ENCODE measurements around the gene PLPPR1. TPM values are rescaled to one million over a fixed set of nuclear protein-coding genes. Genes with fewer than 3 reads are reported as not detected.

PLPPR1 gene
- polyA plus RNA-seq, 1 donor from 2014 or later, result 157 TPM

DNA sequence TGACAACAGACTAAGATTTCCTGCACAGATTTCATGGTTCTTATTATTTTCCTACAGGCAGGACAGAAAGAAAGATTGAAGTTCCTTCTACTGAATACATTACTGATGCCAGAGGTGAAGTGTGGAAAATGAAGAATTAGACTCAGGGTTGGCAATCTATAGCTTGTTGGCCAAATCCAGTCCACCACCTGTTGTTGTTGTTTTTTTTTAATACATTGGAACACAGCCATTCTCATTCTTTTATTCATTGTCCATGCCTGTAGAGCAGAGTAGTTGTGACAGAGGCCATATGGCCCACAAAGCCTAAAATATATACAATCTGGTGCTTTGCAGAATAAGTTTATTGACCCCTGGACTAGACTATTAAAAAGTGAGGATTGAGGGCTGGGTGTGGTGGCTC is 5.8 kb upstream of the PLPPR1 start:
- Histone ChIP-seq H3K4me3 (ENCODE audit: low read length) (no peak overlapping the region), H3K27ac (ENCODE audit: low read length) (no peak overlapping the region), H3K4me2 (ENCODE audit: low read length) (no peak overlapping the region), H3K36me3 (ENCODE audit: insufficient read depth, low read length) (no peaks in the 10 kb centered on the region), H4K20me1 (ENCODE audit: insufficient read depth) (no peaks in the 10 kb centered on the region), H3K9ac (ENCODE audit: low read length) (no peak overlapping the region), H3K27me3 (ENCODE audit: insufficient read depth, low read depth, low read length) (no peaks in the 10 kb centered on the region), H2AFZ (ENCODE audit: low read depth, low read length) (no peak overlapping the region), H3K79me2 (replicated peaks; ENCODE audit: insufficient read depth, low read length) (no peaks in the 10 kb centered on the region), H3K9me3 (ENCODE audit: low read length) (no peaks in the 10 kb centered on the region), H3F3A (ENCODE audit: insufficient read depth, low read length, poor library complexity, severe bottlenecking) (no peaks in the 10 kb centered on the region), H3K9me2 (ENCODE audit: insufficient read depth, low read length) (no peaks in the 10 kb centered on the region)
- TF ChIP-seq MXI1 (conservative IDR thresholded peaks at IDR 0.05; ENCODE audit: poor library complexity, severe bottlenecking), result no peak
- TF ChIP-seq EP300 (conservative IDR thresholded peaks at IDR 0.05; ENCODE audit: poor library complexity, severe bottlenecking), result no peak
- TF ChIP-seq RAD21 (conservative IDR thresholded peaks at IDR 0.05), result no peak
- TF ChIP-seq, protein P1, sequence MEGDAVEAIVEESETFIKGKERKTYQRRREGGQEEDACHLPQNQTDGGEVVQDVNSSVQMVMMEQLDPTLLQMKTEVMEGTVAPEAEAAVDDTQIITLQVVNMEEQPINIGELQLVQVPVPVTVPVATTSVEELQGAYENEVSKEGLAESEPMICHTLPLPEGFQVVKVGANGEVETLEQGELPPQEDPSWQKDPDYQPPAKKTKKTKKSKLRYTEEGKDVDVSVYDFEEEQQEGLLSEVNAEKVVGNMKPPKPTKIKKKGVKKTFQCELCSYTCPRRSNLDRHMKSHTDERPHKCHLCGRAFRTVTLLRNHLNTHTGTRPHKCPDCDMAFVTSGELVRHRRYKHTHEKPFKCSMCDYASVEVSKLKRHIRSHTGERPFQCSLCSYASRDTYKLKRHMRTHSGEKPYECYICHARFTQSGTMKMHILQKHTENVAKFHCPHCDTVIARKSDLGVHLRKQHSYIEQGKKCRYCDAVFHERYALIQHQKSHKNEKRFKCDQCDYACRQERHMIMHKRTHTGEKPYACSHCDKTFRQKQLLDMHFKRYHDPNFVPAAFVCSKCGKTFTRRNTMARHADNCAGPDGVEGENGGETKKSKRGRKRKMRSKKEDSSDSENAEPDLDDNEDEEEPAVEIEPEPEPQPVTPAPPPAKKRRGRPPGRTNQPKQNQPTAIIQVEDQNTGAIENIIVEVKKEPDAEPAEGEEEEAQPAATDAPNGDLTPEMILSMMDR (IDR thresholded peaks at IDR 0.05; ENCODE audit: poor library complexity, severe bottlenecking), result no peak
- TF ChIP-seq, protein P2, sequence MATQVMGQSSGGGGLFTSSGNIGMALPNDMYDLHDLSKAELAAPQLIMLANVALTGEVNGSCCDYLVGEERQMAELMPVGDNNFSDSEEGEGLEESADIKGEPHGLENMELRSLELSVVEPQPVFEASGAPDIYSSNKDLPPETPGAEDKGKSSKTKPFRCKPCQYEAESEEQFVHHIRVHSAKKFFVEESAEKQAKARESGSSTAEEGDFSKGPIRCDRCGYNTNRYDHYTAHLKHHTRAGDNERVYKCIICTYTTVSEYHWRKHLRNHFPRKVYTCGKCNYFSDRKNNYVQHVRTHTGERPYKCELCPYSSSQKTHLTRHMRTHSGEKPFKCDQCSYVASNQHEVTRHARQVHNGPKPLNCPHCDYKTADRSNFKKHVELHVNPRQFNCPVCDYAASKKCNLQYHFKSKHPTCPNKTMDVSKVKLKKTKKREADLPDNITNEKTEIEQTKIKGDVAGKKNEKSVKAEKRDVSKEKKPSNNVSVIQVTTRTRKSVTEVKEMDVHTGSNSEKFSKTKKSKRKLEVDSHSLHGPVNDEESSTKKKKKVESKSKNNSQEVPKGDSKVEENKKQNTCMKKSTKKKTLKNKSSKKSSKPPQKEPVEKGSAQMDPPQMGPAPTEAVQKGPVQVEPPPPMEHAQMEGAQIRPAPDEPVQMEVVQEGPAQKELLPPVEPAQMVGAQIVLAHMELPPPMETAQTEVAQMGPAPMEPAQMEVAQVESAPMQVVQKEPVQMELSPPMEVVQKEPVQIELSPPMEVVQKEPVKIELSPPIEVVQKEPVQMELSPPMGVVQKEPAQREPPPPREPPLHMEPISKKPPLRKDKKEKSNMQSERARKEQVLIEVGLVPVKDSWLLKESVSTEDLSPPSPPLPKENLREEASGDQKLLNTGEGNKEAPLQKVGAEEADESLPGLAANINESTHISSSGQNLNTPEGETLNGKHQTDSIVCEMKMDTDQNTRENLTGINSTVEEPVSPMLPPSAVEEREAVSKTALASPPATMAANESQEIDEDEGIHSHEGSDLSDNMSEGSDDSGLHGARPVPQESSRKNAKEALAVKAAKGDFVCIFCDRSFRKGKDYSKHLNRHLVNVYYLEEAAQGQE (IDR thresholded peaks at IDR 0.05; ENCODE audit: borderline replicate concordance), result no peak
- no peak for TF ChIP-seq TAF1 (IDR thresholded peaks at IDR 0.05; ENCODE audit: low read depth)
- TF ChIP-seq EZH2 (IDR thresholded peaks at IDR 0.05; ENCODE audit: borderline replicate concordance, insufficient read depth, low read length, poor library complexity, severe bottlenecking), result no peak
- TF ChIP-seq SMC3 (conservative IDR thresholded peaks at IDR 0.05; ENCODE audit: poor library complexity), result no peak
- no peak for TF ChIP-seq POLR2AphosphoS5 (IDR thresholded peaks at IDR 0.05)

DNA sequence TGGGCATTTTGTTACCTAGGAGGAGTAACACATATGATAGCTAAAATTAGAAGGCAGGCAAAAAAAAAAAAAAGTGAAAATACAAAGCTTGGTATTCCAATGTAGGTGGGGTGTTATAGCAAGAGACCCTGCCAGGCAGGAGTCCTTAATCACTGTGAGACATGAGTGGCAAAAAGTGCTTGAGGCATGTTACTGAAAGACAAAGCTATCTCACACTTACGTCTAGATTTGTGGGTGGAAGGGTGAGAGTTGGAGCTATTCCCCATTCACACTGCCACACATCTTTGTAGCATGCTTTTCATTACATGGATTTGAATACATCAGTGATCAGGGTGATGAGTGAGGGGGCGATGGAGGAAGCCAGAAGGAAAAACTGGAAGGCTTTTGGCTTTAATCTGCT is 2.6 kb upstream of the PLPPR1 start:
- H3K9me2 ChIP-seq (ENCODE audit: insufficient read depth, low read length), result no peaks in the 10 kb centered on the region
- H2AFZ ChIP-seq (ENCODE audit: low read depth, low read length), result no peak overlapping the region
- H3K9ac ChIP-seq (ENCODE audit: low read length), result no peak overlapping the region
- no peak overlapping the region for H3K4me3 ChIP-seq (ENCODE audit: low read length)
- no peaks in the 10 kb centered on the region for H3K27me3 ChIP-seq (ENCODE audit: insufficient read depth, low read depth, low read length)
- no peaks in the 10 kb centered on the region for H3F3A ChIP-seq (ENCODE audit: insufficient read depth, low read length, poor library complexity, severe bottlenecking)
- no peak overlapping the region for H3K4me2 ChIP-seq (ENCODE audit: low read length)
- peaks cover 6% of the 10 kb centered on the region for H3K79me2 ChIP-seq (replicated peaks; ENCODE audit: insufficient read depth, low read length)
- H3K36me3 ChIP-seq (ENCODE audit: insufficient read depth, low read length), result no peaks in the 10 kb centered on the region
- no peak for TF ChIP-seq SMC3 (conservative IDR thresholded peaks at IDR 0.05; ENCODE audit: poor library complexity)
- TF ChIP-seq EZH2 (IDR thresholded peaks at IDR 0.05; ENCODE audit: borderline replicate concordance, insufficient read depth, low read length, poor library complexity, severe bottlenecking), result no peak
- no peak for TF ChIP-seq RAD21 (conservative IDR thresholded peaks at IDR 0.05)
- TF ChIP-seq, protein P1 (IDR thresholded peaks at IDR 0.05; ENCODE audit: poor library complexity, severe bottlenecking), result no peak
- TF ChIP-seq, protein P2 (IDR thresholded peaks at IDR 0.05; ENCODE audit: borderline replicate concordance), result no peak
- TF ChIP-seq TAF1 (IDR thresholded peaks at IDR 0.05; ENCODE audit: low read depth), result no peak
- TF ChIP-seq EP300 (conservative IDR thresholded peaks at IDR 0.05; ENCODE audit: poor library complexity, severe bottlenecking), result no peak
- no peak for TF ChIP-seq POLR2AphosphoS5 (IDR thresholded peaks at IDR 0.05)
- TF ChIP-seq MXI1 (conservative IDR thresholded peaks at IDR 0.05; ENCODE audit: poor library complexity, severe bottlenecking), result no peak
- no peaks in the 10 kb centered on the region for H4K20me1 ChIP-seq (ENCODE audit: insufficient read depth)
- H3K27ac ChIP-seq (ENCODE audit: low read length), result no peak overlapping the region
- H3K9me3 ChIP-seq (ENCODE audit: low read length), result no peaks in the 10 kb centered on the region

All from neural cell (in vitro differentiated cells).